B cell (primary cell): ENCODE data around the gene NTNG1. TPM values are rescaled to one million over a fixed set of nuclear protein-coding genes. Genes with fewer than 3 reads are reported as not detected.

Experiments used
- ATAC-seq: fragments of 200-7000 bp; cut with Tn5 transposase; one replicate; pipeline ENCODE4 v1.10.0; 2021; ENCODE audit warnings: low read depth, mild to moderate bottlenecking, moderate number of reproducible peaks, moderate library complexity
- CTCF ChIA-PET: fragments of 350-600 bp; sonication (Branson Sonifier 250); formaldehyde crosslinking; loops from one replicate; lab custom pipeline; 2021; ENCODE audit warnings: antibody characterized with exemption, inconsistent platforms; lab: Charles Lee
- POLR2A ChIA-PET: fragments of 350-600 bp; sonication (Branson Sonifier 250); formaldehyde crosslinking; loops from one replicate; lab custom pipeline; 2021; ENCODE audit warnings: antibody characterized with exemption; lab: Charles Lee
- DNase-seq: peaks from one replicate; pipeline ENCODE4 v3.0.0; 2013
- H2AFZ ChIP-seq: 2 replicates; pipeline ENCODE4 v1.6.1; 2012; ENCODE audit warnings: mild to moderate bottlenecking, low read depth, low read length; ENCODE audit not compliant: insufficient read depth, poor library complexity, severe bottlenecking
- H3K27ac ChIP-seq, 2 donors: 1 replicate in 1 of 2; 2 replicates in 1 of 2; pipeline ENCODE4 v1.5.1; 2012 to 2013; ENCODE audit warnings: low read length in 2 of 2, mild to moderate bottlenecking in 2 of 2, moderate library complexity in 1 of 2
- H3K27me3 ChIP-seq, 4 experiments: fragments of 200-600 bp in 1 of 4; sonication (generic) in 1 of 4; replicated peaks in 1 of 4; 1 replicate in 2 of 4; 2 replicates in 2 of 4; pipeline versions ENCODE4 v1.6.1 to v1.7.0; 2013 to 2016; ENCODE audit warnings: low read length in 3 of 4, mild to moderate bottlenecking in 2 of 4, mixed read lengths in 1 of 4, moderate library complexity in 1 of 4; ENCODE audit not compliant: insufficient read depth in 4 of 4, control insufficient read depth in 3 of 4; ENCODE audit errors: control extremely low read depth in 1 of 4
- H3K36me3 ChIP-seq, 2 experiments: replicated peaks in 1 of 2; 1 replicate in 1 of 2; 2 replicates in 1 of 2; pipeline versions ENCODE4 v1.6.1 to v1.7.1; 2013; ENCODE audit warnings: low read length in 1 of 2; ENCODE audit not compliant: insufficient read depth in 2 of 2, control insufficient read depth in 1 of 2; ENCODE audit errors: control extremely low read depth in 1 of 2, extremely low read depth in 1 of 2
- H3K4me1 ChIP-seq, 2 donors: fragments of 200-600 bp in 1 of 2; sonication (generic) in 1 of 2; 1 replicate in 1 of 2; 2 replicates in 1 of 2; pipeline versions ENCODE4 v1.5.1 to v1.6.1; 2013 to 2017; ENCODE audit warnings: low read length in 2 of 2; ENCODE audit not compliant: control insufficient read depth in 2 of 2, insufficient read depth in 2 of 2
- H3K4me2 ChIP-seq: replicated peaks from 2 replicates; pipeline ENCODE3; 2012; ENCODE audit warnings: mild to moderate bottlenecking, low read depth, low read length; ENCODE audit not compliant: poor library complexity, severe bottlenecking
- H3K4me3 ChIP-seq, 5 experiments: fragments of 200-600 bp in 1 of 5; sonication (generic) in 1 of 5; 1 replicate in 3 of 5; 2 replicates in 2 of 5; pipeline versions ENCODE4 v1.5.1 to v1.7.0; 2011 to 2016; ENCODE audit warnings: low read length in 4 of 5, mild to moderate bottlenecking in 4 of 5, low read depth in 2 of 5, control low read depth in 1 of 5, moderate library complexity in 1 of 5; ENCODE audit not compliant: insufficient read depth in 1 of 5; ENCODE audit errors: control extremely low read depth in 1 of 5, extremely low read depth in 1 of 5
- H3K79me2 ChIP-seq: fragments of 200-600 bp; sonication (generic); one replicate; pipeline ENCODE4 v1.6.0; 2016; ENCODE audit warnings: low read length; ENCODE audit not compliant: control insufficient read depth, insufficient read depth
- H3K9ac ChIP-seq: fragments of 200-600 bp; sonication (generic); 2 replicates; pipeline ENCODE4 v1.6.1; 2017; ENCODE audit warnings: mild to moderate bottlenecking, low read length, moderate library complexity
- H3K9me3 ChIP-seq, 3 donors: one replicate each; pipeline versions ENCODE4 v1.6.1 to v1.7.1; 2013; ENCODE audit warnings: low read length in 2 of 3; ENCODE audit not compliant: control insufficient read depth in 2 of 3, insufficient read depth in 1 of 3; ENCODE audit errors: control extremely low read depth in 1 of 3
- H4K20me1 ChIP-seq: 2 replicates; pipeline ENCODE4 v1.6.0; 2012; ENCODE audit warnings: mild to moderate bottlenecking, low read length; ENCODE audit not compliant: insufficient read depth, control insufficient read depth, poor library complexity, severe bottlenecking
- H3K27ac Mint-ChIP-seq: one replicate; pipeline ENCODE4 v1.8.0; 2021; ENCODE audit warnings: mixed read lengths
- H3K27me3 Mint-ChIP-seq: one replicate; pipeline ENCODE4 v1.8.0; 2021; ENCODE audit warnings: mixed read lengths
- H3K4me1 Mint-ChIP-seq: one replicate; pipeline ENCODE4 v1.8.0; 2021; ENCODE audit warnings: mixed read lengths
- H3K4me3 Mint-ChIP-seq: one replicate; pipeline ENCODE4 v1.8.0; 2021; ENCODE audit warnings: mixed read lengths
- H3K9me3 Mint-ChIP-seq: one replicate; pipeline ENCODE4 v1.8.0; 2022; ENCODE audit warnings: mixed read lengths; ENCODE audit not compliant: insufficient read depth
- CTCF ChIP-seq: fragments of 200-600 bp; IDR thresholded peaks from one replicate; pipeline ENCODE4 v1.8.0; 2022; ENCODE audit warnings: antibody characterized with exemption, mild to moderate bottlenecking
- EZH2 ChIP-seq: IDR thresholded peaks from 2 replicates; pipeline ENCODE4 v1.6.1; 2012; ENCODE audit warnings: borderline replicate concordance, low read depth, mild to moderate bottlenecking, moderate library complexity, low read length; ENCODE audit not compliant: insufficient read depth, poor library complexity, severe bottlenecking
- WGBS: methylation state at CpG from one replicate; pipeline ENCODE4 v1.1.5; 2013; ENCODE audit warnings: missing lambda C conversion rate; ENCODE audit not compliant: insufficient coverage; 5-methylcytosine and 5-hydroxymethylcytosine counted together
- intact Hi-C: fragments of 100-400 bp; cut with micrococcal nuclease; formaldehyde crosslinking; loops from one replicate; pipeline ENCODE4 v1.10.0; 2022
- polyA plus RNA-seq: library from polyadenylated mRNA; depleted of rRNA; stranded (reverse); fragments of >200 nt; gene quantifications from 2 replicates; pipeline ENCODE4 v1.2.3, GENCODE V29; 2012
- total RNA-seq, 2 donors: library from RNA; stranded (reverse); fragments of 120-200 nt in 1 of 2; gene quantifications; 1 replicate in 1 of 2; 2 replicates in 1 of 2; pipeline versions ENCODE4 v1.2.3 to v1.2.4, GENCODE V29; 2013 to 2022

The NTNG1 gene
- total and polyA plus RNA-seq, 2 donors (not counting 1 experiment from before 2014, with no cell fraction given), result 2.8 to 3.7 TPM

GRCh38 chr1:107531065-107531908, 390.4 kb downstream of the NTNG1 start:
- peaks cover 0 to 3% of the 10 kb centered on the region in 2 donors for H3K4me1 ChIP-seq
- DNase-seq, result no peak
- Mint-ChIP-seq H3K4me1 (peaks cover 10% of the 10 kb centered on the region), H3K27me3 (no peaks in the 10 kb centered on the region), H3K27ac (no peak overlapping the region), H3K4me3 (no peak overlapping the region), H3K9me3 (no peaks in the 10 kb centered on the region)
- no peaks in the 10 kb centered on the region for H3K36me3 ChIP-seq
- no peak for ATAC-seq
- intact Hi-C loops, result no loop called here
- H3K4me3 ChIP-seq, result no peak overlapping the region
- no peaks in the 10 kb centered on the region for H3K9me3 ChIP-seq
- H3K9ac ChIP-seq, result no peak overlapping the region
- H3K79me2 ChIP-seq, result no peaks in the 10 kb centered on the region
- TF ChIP-seq CTCF (no peak), EZH2 (no peak)
- H4K20me1 ChIP-seq, result no peaks in the 10 kb centered on the region
- no peak overlapping the region for H3K27ac ChIP-seq
- 97% methylated on average over 7 of the region's 12 CpGs for WGBS
- POLR2A ChIA-PET, result no interaction called here
- H2AFZ ChIP-seq, result no peak overlapping the region
- H3K4me2 ChIP-seq, result no peak overlapping the region
- no peaks in the 10 kb centered on the region for H3K27me3 ChIP-seq
- CTCF ChIA-PET, result interaction anchor here (1.4 to 9.6 kb wide), 10 partner anchors 11 to 387 kb away, joined by 3 to 191 read pairs (median 16); no protein-coding TSS in a partner anchor

GRCh38 chr1:107532318-107532717, 391.5 kb downstream of the NTNG1 start:
- H3K79me2 ChIP-seq, result no peaks in the 10 kb centered on the region
- no peak overlapping the region for H3K4me3 Mint-ChIP-seq
- DNase-seq, result no peak
- WGBS, result 95% methylated on average over 5 of the region's 5 CpGs
- no peak overlapping the region for H3K4me3 ChIP-seq
- intact Hi-C loops, result no loop called here
- no peak for ATAC-seq
- no peak overlapping the region for H3K27ac ChIP-seq
- CTCF ChIA-PET, result interaction anchor here (9.6 kb wide), 1 partner anchor 102 kb away, joined by 191 read pairs; no protein-coding TSS in a partner anchor
- POLR2A ChIA-PET, result no interaction called here
- H3K9me3 Mint-ChIP-seq, result no peaks in the 10 kb centered on the region
- H3K4me1 Mint-ChIP-seq, result peaks cover 10% of the 10 kb centered on the region
- H3K36me3 ChIP-seq, result no peaks in the 10 kb centered on the region
- no peaks in the 10 kb centered on the region for H3K27me3 Mint-ChIP-seq
- TF ChIP-seq CTCF (no peak), EZH2 (no peak)
- no peak overlapping the region for H3K27ac Mint-ChIP-seq
- no peaks in the 10 kb centered on the region for H4K20me1 ChIP-seq
- no peaks in the 10 kb centered on the region for H3K9me3 ChIP-seq
- no peaks in the 10 kb centered on the region for H3K27me3 ChIP-seq
- H3K4me1 ChIP-seq, result peaks cover 0 to 3% of the 10 kb centered on the region in 2 donors
- H2AFZ ChIP-seq, result no peak overlapping the region
- H3K4me2 ChIP-seq, result no peak overlapping the region
- H3K9ac ChIP-seq, result no peak overlapping the region
